IMR-90 (cell line): ENCODE results near the gene ROM1. TPM values are rescaled to one million over a fixed set of nuclear protein-coding genes. Genes with fewer than 3 reads are reported as not detected.

ENCODE experiments used
- BHLHE40 ChIP-seq: fragments of 150-350 bp; IDR thresholded peaks from 2 replicates; pipeline ENCODE4 v1.6.1; 2016; ENCODE audit warnings: mild to moderate bottlenecking, low read depth, low read length
- NFE2L2 ChIP-seq: fragments of 150-350 bp; IDR thresholded peaks from 2 replicates; pipeline ENCODE4 v1.6.1; 2016; ENCODE audit warnings: low read depth, mild to moderate bottlenecking, low read length
- RCOR1 ChIP-seq: IDR thresholded peaks from 2 replicates; pipeline ENCODE4 v1.6.1; 2012; ENCODE audit warnings: mild to moderate bottlenecking, low read length, improper control_type of control experiment; ENCODE audit not compliant: insufficient replicate concordance
- SMC3 ChIP-seq: fragments of 150-350 bp; IDR thresholded peaks from 2 replicates; pipeline ENCODE4 v1.6.1; 2016; ENCODE audit warnings: low read depth, mild to moderate bottlenecking, antibody characterized with exemption, low read length, moderate library complexity
- polyA plus RNA-seq, 3 experiments: library from polyadenylated mRNA; depleted of rRNA; stranded (reverse); fragments of >200 nt; gene quantifications; 2 replicates each; pipeline ENCODE4 v1.2.3, GENCODE V29; 2012; ENCODE audit warnings: low replicate concordance in 1 of 3
- total RNA-seq: library from RNA; depleted of rRNA; stranded (reverse); fragments of >200 nt; gene quantifications from 2 replicates; pipeline ENCODE4 v1.2.3, GENCODE V29; 2012

ROM1 gene
- total and polyA plus RNA-seq, 2 of the 4 experiments (the other 2 are of a cell fraction) = 2.2 to 2.5 TPM

GRCh38 chr11:62621567-62622470 is 8.8 kb downstream of the ROM1 start, which contains the start of gene B3GAT3 (continued):
- TF ChIP-seq BHLHE40 (peak; percentile 70), NFE2L2 (no peak), RCOR1 (no peak), SMC3 (no peak)
